Fibroblast of peridontal ligament (primary cell): ENCODE data around the gene NCKAP5.
A peak's percentile ranks its signal among the peaks of the same experiment; 100 is the strongest.

Experiments
- DNase-seq: peaks from one replicate; pipeline ENCODE4 v3.0.0-alpha.2; 2010; ENCODE audit errors: extremely low read depth

Gene NCKAP5

DNA sequence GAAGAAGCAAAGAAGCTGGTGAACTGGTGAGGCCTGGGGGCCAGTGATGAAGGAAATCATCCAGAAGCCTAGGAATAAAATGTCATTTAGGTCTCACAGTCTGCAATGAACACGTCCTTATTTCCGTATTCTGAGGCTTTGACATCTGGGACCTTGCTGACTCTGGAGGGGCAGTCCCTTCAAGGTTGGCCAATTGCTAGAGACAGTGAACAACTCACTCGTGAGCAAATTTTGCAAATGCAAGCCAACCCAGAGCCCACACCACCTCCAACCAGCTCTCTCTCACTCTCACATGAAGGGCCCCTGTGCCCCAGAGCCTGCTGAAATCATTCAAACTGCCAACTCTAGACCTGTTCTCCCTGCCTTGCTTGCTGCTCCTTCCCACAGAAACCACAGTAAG is 619.2 kb downstream of the NCKAP5 start:
- DNase-seq: no peak

DNA sequence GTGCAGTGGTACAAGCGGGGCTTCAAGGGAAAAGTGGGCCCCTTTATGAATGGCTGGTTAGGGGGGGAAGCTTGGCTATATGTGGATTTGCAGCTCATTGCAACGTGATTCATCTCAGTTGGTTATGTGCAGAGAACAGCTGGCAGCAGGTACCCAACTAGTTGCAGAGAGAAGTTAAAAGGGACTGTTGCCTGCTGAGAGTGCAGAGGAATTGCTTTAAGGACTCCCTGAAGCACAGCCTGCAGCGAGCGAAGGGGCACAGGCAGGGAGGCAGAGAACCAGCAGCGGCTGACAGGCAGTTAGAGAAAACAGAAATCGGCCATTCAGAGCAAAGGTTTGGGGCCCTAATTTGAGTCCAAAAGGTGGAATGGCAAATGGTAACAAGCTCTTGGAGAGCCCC is 620.1 kb downstream of the NCKAP5 start:
- no peak for DNase-seq

DNA sequence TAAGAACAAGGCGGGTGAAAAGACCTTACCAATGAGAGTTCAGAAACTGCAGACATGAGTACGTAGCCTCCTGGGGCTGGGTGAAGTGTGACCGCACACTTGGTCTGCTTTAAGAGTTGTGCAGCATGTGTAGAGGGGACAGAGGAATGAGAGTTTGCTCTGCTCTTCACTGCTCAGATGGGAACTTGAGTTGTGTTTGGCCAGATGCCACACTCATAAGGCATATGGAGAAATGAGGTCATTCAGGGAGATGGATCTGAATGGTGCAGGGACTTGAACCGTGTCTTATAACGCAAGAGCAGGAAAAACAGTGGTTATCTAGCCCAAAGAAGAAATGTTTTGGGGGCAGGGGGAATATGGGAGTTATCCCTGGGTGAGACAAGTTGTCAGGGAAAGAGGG is 624.4 kb downstream of the NCKAP5 start:
- peak; percentile 16 for DNase-seq

DNA sequence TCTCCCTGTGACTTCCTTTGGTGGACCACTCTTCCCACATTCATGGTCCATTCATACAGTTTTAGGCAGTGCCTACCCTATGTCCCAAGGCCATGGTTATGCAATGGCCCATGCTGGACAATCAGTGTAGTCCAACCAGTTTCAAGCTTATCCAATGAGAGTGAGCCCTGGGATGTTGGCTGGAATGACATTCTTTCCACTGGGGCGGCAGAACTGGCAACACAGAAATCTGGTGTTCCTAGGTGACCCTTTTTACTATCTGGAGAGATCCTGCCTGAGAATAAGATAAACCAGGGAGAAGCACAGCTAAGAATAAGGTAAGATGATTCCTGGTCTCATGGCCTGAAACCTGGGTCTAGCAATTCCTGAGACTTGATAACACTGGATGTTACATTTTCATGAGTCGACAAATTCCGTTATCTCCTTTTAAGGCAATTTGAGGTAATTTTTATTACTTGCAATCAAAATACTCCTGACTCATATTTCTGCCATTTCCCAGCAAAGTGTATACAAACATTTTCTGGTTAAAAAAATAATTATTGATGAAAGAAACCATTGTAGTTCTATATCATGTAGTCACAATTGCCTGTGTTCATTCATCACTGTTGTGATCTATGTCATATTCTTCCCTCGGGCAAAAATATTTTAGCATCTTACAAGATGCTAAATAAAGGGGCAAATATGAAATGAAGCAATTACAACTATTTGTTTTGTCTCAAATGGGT is 626.8 kb downstream of the NCKAP5 start:
- DNase-seq: no peak

DNA sequence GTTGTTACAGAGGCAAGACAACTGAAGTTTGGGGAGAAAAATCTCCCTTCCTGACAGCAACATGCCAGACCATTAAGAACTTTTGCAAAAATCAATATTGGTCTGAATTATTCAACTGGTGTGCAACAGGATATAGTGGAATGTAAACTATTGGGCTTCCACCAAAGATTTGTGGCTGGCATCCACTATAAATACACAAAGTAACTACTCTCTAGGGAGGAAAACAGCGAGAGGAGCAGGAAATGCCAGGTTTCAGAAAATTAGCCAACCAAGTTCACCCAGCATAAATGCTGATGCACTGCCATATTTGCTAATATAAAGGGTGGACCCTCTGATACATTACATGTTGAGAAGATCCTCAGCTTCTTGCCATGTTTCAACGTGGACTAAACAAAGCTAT is 630.6 kb downstream of the NCKAP5 start:
- peak; percentile 68 for DNase-seq

DNA sequence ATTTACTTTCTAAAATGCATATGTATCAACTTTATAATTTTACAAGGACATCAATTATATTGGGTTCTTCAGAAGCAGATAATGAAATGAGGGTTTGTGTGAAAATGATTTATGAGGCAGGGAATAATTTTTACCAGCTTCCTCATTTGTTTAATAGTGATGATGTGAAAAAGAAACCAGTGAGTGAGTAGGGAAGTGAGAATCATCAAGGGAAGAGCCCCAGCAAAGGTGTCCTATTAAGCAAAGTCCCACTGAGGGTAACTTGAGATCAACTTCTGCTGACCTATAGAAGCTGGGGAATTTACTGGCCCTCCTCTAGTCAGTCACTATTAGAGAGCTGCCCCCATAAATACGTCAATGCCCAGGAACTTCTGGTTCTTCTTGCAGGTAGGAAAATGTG is 631.5 kb downstream of the NCKAP5 start:
- no peak for DNase-seq

DNA sequence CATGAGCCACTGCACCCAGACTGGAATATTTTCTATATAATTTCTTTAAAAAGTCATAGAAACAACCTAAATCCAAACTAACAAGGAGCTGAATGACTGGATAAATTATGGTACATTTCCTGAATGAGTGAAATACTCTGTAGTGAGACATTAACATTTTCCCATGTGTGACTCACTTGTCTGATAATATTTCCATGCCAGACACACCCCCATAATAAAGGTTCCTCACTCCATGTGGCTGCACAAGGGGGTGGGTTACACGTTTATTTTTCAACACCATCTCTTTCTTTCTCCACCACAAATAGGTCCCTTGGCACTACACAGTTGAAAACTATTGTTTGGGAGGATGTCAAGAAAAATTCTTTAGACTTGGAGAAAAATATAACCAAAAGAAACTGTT is 632.0 kb downstream of the NCKAP5 start:
- DNase-seq: peak; percentile 11

DNA sequence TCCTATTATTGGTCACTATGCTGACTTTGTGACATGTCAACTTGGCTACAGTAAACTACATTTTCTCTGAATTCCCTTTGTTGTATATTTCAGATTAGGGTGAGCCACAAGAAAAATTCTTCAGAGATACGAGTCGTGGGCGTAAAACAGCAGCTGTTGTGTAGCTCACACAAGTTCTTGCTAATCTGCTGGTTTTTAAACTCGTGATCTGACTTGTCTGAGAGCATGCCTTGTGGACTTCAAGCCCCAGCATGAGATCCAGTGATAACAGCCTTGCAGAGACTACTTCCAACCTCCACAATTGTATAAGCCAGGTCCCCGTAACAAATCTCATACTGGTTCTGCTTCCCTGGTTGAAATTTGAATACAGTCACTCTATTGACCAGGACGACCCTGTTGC is 638.5 kb downstream of the NCKAP5 start:
- DNase-seq: no peak

DNA sequence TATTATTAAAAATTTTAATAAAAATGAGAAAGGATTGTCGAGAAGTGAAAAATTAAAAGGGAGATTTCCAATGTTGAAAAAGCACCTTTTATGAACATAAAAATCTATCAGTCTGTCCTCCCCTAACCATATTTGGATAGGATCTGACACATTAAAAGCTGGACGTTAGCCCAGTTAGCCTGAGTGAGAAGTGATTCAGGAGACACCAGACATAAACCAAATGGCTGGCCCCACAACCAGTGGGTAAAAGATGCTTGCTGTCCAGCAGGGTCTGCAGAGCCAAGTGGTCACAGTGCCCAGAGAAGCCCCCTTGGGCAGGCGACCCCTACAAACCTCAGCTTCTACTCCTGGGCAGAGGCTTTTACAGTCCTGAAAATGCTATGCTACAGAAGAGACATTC is 644.5 kb downstream of the NCKAP5 start:
- peak; percentile 38 for DNase-seq

DNA sequence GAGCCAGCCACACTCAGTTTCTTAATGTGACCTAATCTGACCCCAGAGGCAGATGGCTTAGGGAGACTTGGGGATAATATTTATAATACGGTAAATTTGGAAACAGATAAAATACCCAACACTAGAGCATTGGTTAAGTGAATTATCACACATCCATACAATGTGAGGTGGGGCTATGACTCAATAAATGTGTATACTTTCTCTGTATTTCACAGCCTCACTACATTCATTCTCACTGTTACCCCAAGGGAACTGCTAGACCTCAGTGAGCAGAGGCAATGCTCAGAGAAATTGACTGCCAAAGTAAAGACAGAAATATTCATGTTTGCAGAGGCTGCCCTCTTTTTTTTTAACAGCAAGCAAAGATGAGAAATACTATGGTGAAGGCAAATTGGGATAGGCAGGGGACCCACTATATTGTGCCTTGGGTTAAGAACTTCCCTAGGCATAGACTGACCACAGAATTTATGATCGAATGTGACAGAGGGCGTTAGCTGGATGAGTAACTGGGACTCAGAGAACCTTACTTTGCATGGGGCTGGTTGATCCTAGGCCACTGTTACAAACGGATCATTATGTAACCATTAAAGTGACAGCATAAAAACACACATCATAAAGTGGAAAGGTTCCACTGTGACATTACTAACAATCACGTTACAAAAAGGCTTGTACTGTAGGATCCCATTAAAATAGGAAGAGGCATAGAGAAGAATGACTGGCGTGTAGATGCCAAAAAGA is 652.3 kb downstream of the NCKAP5 start:
- DNase-seq: peak; percentile 13

DNA sequence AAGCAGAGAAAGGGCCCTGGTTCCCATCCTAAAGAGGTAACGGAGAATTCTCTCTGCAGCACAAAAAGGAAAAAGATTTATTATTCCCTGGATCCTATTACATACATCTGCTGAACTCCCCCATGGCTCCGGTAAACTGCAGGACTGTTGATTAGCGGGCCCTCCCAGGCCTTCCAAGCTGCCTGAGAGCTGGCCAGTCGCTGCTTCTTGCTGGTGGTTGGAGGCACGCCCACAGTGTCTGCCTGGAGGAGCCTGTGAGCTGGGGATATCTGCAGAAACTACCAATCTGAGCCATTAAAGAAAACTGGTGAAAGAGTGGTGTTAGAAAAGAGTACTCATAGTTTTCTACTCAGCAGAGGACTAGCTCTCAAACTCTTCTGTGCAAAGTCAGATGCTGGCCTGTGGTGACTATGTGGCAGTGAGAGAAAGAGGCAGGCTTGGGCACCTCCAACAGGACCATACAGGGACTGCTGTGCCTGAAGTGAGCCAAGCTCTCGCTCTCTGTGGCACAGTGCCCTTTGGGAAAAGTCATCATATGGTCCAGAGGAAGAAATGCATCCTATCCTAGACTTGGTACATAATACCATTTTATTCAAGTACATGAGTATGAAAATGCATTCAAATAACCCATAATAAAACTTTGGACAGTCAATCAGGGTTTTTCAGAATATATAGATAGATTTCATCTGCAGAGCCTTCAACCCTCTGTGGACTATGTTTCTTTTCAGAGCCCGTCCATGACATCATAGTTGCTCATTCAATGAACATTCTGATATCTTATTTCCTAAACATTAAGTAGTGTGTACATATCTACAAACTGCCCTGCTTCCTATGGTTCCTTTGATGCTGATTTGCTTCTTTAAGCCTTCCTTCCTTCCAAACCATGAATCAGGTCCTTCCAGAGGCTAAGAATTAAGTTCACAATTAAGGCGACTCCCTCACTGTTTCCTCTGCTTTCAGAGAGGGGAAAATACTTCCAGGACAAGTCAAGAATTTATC is 656.2 kb downstream of the NCKAP5 start:
- DNase-seq: peak; percentile 21

DNA sequence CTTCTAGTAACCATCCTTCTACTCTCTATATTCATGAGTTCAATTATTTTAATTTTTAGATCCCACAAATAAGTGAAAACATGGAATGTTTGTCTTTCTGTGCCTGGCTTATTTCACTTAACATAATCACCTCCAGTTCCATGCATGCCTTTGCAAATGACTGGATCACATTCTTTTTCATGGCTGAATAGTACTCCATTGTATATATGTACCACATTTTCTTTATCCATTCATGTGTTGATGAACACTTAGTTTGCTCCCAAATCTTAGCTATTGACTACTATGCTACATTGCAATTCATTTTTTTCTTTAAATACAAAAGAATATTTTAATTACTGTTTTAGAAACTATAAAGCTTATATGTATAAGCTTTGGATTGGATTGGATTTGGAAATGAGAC is 657.8 kb downstream of the NCKAP5 start:
- DNase-seq: no peak

DNA sequence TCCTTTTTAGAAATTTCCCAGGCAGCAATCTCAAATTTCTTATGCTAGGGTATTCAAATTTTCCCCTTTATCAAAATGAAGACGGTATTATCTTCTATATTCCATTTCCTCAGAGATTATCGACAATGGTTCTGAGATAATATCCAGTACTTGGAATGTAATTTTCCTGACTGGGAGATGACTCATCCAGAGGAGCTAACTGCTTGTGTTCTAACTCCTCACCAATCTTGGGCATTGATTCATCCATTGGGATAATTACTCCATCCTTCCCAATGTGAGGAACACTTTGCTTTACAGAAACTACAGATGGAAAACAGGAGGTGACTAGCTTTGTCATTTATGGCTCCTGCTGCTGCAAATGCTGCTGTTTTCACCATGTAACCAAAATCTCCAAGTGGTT is 658.8 kb downstream of the NCKAP5 start:
- DNase-seq: peak; percentile 11

DNA sequence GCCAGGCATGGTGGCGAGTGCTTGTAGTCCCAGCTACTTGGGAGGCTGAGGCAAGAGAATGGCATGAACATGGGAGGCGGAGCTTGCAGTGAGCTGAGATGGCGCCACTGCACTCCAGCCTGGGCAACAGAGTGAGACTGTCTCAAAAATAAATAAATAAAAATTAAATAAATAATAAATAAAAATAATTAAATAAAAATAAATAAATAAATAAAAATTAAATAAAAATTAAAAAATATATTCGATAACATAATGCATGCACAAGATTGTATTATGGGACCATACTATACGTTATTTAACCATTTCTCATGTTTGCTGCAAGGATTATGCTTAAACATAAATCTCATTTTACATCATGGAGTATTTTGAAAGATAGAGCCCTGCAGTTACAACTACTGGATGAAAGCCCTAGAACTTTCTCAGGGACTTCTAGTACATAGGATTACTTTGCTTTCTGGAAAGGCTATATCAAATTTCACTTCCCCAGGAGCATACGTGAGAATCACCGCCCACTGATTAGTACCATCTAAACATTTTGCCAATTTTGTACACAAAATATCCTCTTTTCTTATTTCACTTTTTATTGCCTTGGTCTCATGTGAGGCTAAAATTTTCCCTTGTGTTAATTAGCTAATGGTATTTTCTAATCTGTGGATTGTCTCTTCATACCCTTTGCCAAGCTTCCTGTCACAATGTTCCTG is 664.0 kb downstream of the NCKAP5 start:
- DNase-seq: no peak

DNA sequence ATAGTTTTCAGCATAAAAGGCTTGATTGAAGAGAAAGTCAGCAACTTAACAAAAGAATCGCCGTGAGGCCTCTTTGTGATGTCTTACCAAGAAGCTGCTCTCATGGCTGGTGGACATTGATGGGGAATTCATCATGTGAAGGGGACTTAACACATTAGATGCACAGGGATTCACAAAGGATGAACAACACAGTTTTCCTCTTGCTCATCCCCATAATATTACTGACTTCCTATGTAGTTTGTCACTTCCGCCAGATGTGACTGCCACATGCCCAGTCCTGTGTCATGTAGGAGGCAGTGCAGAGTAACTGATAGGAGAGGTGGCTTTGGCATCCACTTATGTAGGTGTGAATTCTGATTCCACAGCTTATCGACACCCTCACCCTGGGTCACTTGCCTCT is 665.6 kb downstream of the NCKAP5 start:
- no peak for DNase-seq

DNA sequence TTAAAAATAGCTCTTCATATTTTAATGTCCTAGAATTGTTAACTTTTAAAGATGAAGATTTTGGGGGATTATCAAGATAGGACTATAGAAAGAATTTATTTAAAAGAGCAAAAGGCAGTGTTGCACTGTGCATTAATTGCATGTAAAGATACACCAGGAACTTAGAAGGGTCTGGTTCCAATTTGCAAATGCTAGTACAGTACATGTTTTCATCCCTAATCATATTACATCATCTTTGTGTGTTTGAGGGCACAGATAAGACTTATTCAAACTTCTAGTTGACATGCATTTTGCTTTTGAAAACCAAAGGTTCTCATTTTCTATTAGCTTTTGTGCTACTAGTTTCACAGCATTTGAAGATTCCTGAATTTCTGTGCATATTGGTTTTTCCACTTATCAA is 666.6 kb downstream of the NCKAP5 start:
- DNase-seq: peak; percentile 31

DNA sequence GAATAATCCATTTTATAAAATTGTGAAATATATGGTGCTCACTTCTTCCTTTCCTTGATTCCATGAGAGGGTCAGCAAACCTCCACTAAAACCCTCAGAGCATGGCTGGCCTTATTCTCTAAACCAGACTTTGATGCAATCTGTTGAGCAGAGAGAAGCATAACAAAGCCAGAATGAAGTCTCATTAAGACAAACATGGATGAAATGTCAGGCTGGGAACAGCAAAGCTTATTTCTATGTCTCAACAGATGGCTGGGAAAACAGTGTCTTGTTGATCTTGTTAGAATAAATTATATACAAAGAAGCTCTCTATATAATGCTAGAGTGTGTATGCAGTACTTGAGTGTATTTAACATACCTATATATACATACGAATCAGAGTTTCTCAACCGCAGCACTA is 671.2 kb downstream of the NCKAP5 start:
- DNase-seq: no peak

DNA sequence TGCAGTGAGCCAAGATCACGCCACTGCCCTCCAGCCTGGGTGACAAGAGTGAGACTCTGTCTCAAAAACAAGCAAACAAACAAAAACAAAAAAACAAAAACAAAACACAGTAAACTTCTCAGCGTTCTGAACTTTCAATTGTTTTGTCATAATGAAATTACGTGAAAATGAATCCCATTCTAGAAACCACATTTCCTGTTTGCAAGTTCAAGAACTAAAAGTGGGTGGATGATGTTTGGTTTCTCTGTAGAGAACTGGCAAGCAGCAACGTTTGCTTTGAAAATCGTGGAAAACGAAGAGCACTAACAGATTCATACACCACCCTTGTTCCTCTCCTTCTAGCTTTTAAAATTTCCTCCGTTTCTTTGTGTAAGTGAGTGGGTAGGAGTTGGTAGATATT is 672.2 kb downstream of the NCKAP5 start:
- no peak for DNase-seq

DNA sequence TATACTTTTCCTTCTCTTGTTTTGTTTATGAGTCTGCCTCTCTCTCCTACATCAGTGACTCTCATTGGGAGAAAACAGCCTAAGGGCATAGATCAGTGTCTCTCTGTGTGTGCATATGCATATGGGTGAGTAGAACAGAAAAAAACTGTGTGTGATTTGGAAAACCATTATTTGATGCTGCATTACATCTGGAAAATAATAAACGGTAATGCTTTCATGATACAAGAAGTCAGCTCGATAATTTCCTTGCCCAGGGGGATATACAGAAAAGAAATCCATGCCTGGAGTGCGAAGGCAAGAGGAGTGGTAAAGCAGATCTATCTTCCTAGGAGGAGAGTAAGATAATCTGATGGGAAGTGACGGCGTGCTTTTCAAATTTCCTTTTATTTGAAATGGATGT is 676.8 kb downstream of the NCKAP5 start:
- DNase-seq: no peak

DNA sequence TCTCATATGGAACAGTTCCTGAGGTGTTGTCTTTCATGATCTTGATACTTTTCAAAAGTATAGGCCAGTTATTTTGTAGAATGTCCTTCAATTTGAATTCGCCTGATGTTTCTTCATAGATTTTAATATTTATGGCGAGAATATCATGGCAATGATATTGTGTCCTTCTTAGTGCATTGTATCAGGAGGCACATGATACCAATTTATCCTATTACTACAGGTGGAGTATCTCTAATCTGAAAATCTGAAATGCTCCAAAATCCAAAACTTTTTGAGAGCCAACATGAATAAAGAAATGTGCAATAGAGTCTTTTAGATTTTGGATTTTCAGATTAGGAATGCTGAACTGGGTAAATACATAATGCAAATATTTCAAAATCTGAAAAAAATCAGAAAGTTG is 681.7 kb downstream of the NCKAP5 start:
- no peak for DNase-seq

DNA sequence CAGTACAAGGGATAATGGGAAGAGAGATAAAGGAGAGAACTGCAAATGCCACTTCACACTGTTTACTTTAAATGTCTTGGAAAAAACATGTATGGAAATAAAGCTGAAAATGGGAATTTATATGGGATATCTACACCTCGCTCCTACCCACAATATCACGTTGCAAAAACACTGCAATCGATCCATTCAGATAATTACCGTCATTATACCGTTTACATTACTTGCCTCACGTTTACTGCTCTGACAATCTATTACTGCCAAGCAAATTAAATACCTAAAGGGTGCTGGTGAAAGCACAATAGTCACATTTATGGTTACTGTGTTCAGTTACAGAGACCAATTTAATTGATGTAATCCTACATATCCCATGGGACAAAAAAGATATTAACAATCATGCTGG is 683.6 kb downstream of the NCKAP5 start:
- no peak for DNase-seq

DNA sequence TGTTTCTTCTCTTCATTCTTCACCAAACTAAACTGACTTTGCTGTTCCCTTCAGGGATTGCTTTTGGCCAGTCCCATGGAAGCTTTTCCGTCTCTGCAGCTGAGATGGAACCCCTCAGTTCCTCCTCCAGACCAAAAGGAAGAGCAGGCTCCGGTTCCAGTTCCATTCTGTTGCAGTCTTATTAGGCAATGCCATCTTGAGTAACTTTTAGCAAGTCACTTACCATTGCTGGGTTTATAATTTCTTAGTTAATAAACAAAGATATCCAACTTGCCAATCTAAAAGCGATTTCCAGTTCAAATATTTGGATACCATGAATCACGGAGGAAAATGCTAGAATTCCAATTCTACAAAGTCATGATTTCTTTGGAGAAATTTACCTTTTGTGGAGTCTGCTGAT is 684.0 kb downstream of the NCKAP5 start:
- DNase-seq: no peak
